ENCODE measurements around the gene EPB41L2.

EPB41L2 gene

DNA sequence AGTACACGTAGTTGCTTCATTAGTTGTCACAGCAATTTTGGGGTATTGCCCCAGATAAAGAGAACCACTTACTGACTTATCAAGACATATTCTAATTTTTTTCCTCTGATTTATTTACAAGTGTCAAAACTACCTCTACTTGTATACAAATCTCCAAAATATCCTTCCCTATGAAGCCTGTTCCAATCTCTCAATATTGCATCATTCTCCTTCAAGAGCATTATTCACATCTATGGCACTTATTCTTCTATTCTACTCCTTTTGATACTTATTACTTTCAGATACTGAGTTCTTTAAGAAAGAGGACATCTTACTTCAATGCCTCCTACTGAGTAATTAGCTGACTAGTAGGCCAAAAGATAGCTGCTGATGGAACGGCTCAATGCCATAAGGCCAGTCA lies 130.6 kb downstream of the EPB41L2 start:
- Histone ChIP-seq H3K27me3 (ENCODE audit: low read depth, low read length) (no peaks in the 10 kb centered on the region), H3K9me3 (ENCODE audit: insufficient read depth, low read length) (no peaks in the 10 kb centered on the region), H2AFZ (ENCODE audit: low read depth, low read length) (no peak overlapping the region), H3K4me3 (ENCODE audit: low read length) (no peak overlapping the region), H3K9ac (ENCODE audit: low read length) (no peak overlapping the region), H3K27ac (ENCODE audit: low read length) (no peak overlapping the region), H3K36me3 (replicated peaks; ENCODE audit: low read depth, low read length) (no peaks in the 10 kb centered on the region), H3K4me1 (ENCODE audit: low read length) (no peaks in the 10 kb centered on the region), H3K79me2 (ENCODE audit: low read length) (no peaks in the 10 kb centered on the region), H3K4me2 (ENCODE audit: low read length) (no peak overlapping the region), H4K20me1 (ENCODE audit: insufficient read depth, low read length) (no peaks in the 10 kb centered on the region)
- no peak for TF ChIP-seq EZH2phosphoT487 (IDR thresholded peaks at IDR 0.05; ENCODE audit: low read depth)
- no peak for TF ChIP-seq CTCF (IDR thresholded peaks at IDR 0.05; ENCODE audit: low read depth, low read length)

DNA sequence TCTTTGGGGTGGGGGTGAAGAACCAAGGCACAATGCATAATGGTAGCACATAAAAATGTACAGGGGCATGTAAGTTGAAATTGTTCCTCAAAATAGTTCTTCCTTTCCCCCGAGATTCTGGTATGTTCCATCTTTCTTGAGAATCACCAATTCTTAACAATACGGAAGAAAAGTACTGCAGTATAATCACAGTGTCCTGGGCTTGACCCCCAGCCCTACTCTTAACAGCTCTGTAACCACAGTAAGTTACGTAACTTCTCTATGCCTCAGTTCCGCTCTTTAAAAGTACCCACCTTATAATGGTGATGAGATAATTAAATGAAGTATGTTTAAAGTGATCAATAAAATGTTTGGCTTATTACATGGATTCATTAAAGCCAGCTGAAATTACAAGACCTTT lies 131.4 kb downstream of the EPB41L2 start:
- Histone ChIP-seq H3K9ac (ENCODE audit: low read length) (no peak overlapping the region), H3K4me3 (ENCODE audit: low read length) (no peak overlapping the region), H3K27me3 (ENCODE audit: low read depth, low read length) (no peaks in the 10 kb centered on the region), H2AFZ (ENCODE audit: low read depth, low read length) (no peak overlapping the region), H3K4me1 (ENCODE audit: low read length) (no peaks in the 10 kb centered on the region), H3K4me2 (ENCODE audit: low read length) (no peak overlapping the region), H3K27ac (ENCODE audit: low read length) (no peak overlapping the region), H3K36me3 (replicated peaks; ENCODE audit: low read depth, low read length) (no peaks in the 10 kb centered on the region), H3K79me2 (ENCODE audit: low read length) (no peaks in the 10 kb centered on the region), H3K9me3 (ENCODE audit: insufficient read depth, low read length) (no peaks in the 10 kb centered on the region), H4K20me1 (ENCODE audit: insufficient read depth, low read length) (no peaks in the 10 kb centered on the region)
- TF ChIP-seq EZH2phosphoT487 (IDR thresholded peaks at IDR 0.05; ENCODE audit: low read depth) (no peak), CTCF (IDR thresholded peaks at IDR 0.05; ENCODE audit: low read depth, low read length) (no peak)

DNA sequence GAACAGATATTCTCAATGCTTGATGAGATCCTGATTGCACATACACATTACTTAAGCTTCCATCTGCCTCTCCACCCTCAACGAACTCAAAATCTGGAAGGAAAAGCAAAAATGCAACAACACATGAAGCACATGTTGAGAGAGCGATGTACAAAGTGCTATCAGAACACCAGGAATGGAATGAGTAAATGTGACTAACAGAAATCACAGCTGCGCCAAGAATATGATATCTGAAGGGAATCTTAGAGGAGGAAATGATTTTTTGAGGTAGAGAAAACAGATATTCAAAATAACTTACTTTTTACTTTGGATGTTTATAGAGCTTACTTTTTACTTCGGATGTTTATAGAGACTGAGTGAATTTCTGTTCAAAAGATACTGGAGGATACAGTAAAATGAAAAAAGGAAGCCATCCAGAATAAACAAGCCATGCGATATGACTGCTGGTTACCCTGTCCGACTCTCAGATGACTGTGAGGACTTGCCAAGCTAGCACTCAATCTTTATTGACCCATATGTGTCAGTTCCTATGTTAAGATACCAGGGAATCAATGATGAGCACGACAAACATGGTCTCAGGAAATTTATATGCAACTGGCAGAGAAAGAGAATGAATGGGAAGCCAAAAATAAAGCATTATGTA lies 133.9 kb downstream of the EPB41L2 start:
- TF ChIP-seq EZH2phosphoT487 (IDR thresholded peaks at IDR 0.05; ENCODE audit: low read depth) (no peak), CTCF (IDR thresholded peaks at IDR 0.05; ENCODE audit: low read depth, low read length) (no peak)
- Histone ChIP-seq H2AFZ (ENCODE audit: low read depth, low read length) (no peak overlapping the region), H3K9me3 (ENCODE audit: insufficient read depth, low read length) (no peaks in the 10 kb centered on the region), H3K27ac (ENCODE audit: low read length) (no peak overlapping the region), H3K36me3 (replicated peaks; ENCODE audit: low read depth, low read length) (no peaks in the 10 kb centered on the region), H3K27me3 (ENCODE audit: low read depth, low read length) (no peaks in the 10 kb centered on the region), H4K20me1 (ENCODE audit: insufficient read depth, low read length) (no peaks in the 10 kb centered on the region), H3K4me2 (ENCODE audit: low read length) (no peak overlapping the region), H3K4me3 (ENCODE audit: low read length) (no peak overlapping the region), H3K4me1 (ENCODE audit: low read length) (no peaks in the 10 kb centered on the region), H3K9ac (ENCODE audit: low read length) (no peak overlapping the region), H3K79me2 (ENCODE audit: low read length) (no peaks in the 10 kb centered on the region)

DNA sequence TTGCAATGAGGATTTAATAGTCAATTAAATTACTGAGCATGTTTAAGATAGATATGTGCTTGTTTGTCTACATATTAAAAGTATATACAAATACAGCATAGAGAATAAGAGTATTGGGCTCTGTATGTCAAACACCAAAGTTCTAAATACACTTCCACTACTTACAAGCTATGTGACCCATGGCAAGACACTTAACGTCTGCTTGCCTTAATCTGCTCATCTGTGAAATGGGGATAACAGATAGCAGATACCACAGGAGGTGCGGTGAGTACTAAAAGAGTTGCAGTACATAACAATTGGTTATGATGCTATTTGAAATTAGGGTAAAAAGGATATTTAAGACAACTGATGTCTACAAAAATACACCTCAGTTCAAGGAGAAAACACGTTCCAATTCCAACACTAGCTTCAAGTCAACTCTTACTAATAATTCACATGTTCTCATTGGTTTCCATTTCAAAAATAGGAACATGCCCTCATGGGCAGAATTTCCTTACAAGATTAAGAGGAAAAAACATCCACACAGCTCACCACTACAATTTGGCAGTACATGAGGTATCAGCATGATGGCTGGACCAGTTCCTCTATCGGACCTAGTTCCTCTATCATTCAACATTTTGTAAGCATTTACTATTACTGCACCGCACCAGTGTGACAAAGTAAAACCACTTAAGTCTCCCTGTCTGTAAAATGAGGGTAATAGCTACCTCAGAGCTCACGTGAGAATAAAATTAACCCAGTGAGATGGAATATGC lies 134.7 kb downstream of the EPB41L2 start:
- Histone ChIP-seq H3K9ac (ENCODE audit: low read length) (no peak overlapping the region), H3K79me2 (ENCODE audit: low read length) (no peaks in the 10 kb centered on the region)

More for the DNA sequence above, 134.7 kb downstream of the EPB41L2 start:
- H2AFZ ChIP-seq (ENCODE audit: low read depth, low read length) = no peak overlapping the region
- H4K20me1 ChIP-seq (ENCODE audit: insufficient read depth, low read length) = no peaks in the 10 kb centered on the region
- no peak overlapping the region for H3K4me3 ChIP-seq (ENCODE audit: low read length)
- H3K9me3 ChIP-seq (ENCODE audit: insufficient read depth, low read length) = no peaks in the 10 kb centered on the region
- TF ChIP-seq EZH2phosphoT487 (IDR thresholded peaks at IDR 0.05; ENCODE audit: low read depth) (no peak), CTCF (IDR thresholded peaks at IDR 0.05; ENCODE audit: low read depth, low read length) (no peak)
- no peaks in the 10 kb centered on the region for H3K4me1 ChIP-seq (ENCODE audit: low read length)
- no peak overlapping the region for H3K27ac ChIP-seq (ENCODE audit: low read length)
- no peak overlapping the region for H3K4me2 ChIP-seq (ENCODE audit: low read length)
- H3K27me3 ChIP-seq (ENCODE audit: low read depth, low read length) = no peaks in the 10 kb centered on the region
- no peaks in the 10 kb centered on the region for H3K36me3 ChIP-seq (replicated peaks; ENCODE audit: low read depth, low read length)
